K562 (cell line): ENCODE measurements around the gene NPR2. TPM values are rescaled to one million over a fixed set of nuclear protein-coding genes. Genes with fewer than 3 reads are reported as not detected.

Source experiments
- HDAC6 ChIP-seq: IDR thresholded peaks from 2 replicates; pipeline ENCODE4 v1.6.1; 2012; ENCODE audit warnings: low read depth, mild to moderate bottlenecking, control low read depth, inconsistent platforms, low read length, moderate library complexity
- ZNF699 ChIP-seq: fragments of 250-450 bp; sonication (Bioruptor Pico); IDR thresholded peaks from 2 replicates; pipeline ENCODE4 v1.8.0; 2021; ENCODE audit warnings: mild to moderate bottlenecking, moderate library complexity; ENCODE audit not compliant: insufficient replicate concordance
- polyA plus RNA-seq, 8 experiments: library from polyadenylated mRNA; depleted of rRNA in 4 of 8; stranded (reverse) in 5 of 8; unstranded in 3 of 8; fragments of >200 nt; fragmentation: Nextera tagmentation in 2 of 8; fragmentation: Illumina TruSeq in 1 of 8; extraction: Ambion mirVana in 2 of 8; extraction: Trizol in 1 of 8; gene quantifications; 2 replicates each; pipeline versions ENCODE4 v1.2.1 to v1.2.3, GENCODE V29; 2011 to 2014; ENCODE audit warnings: inconsistent platforms in 1 of 8, missing spikeins in 1 of 8
- total RNA-seq, 7 experiments: library from RNA; depleted of rRNA in 6 of 7; stranded (reverse); fragments of >200 nt in 6 of 7; fragmentation: Illumina TruSeq in 2 of 7; extraction: Trizol in 2 of 7; gene quantifications; 2 replicates each; pipeline versions ENCODE4 v1.2.1 to v1.2.3, GENCODE V29; 2011 to 2021; ENCODE audit warnings: low replicate concordance in 1 of 7
- TF ChIP-seq, protein P1 (sequence below): fragments of 200-800 bp; sonication (Bioruptor generic); IDR thresholded peaks from 2 replicates; pipeline ENCODE4 v1.6.1; 2016; ENCODE audit warnings: missing genetic modification characterization, missing compliant biosample characterization
- TF ChIP-seq, protein P2 (sequence below): fragments of 200-800 bp; sonication (Bioruptor generic); IDR thresholded peaks from 2 replicates; pipeline ENCODE4 v1.6.1; 2017; ENCODE audit warnings: missing genetic modification characterization, missing compliant biosample characterization
- TF ChIP-seq, protein P3 (sequence below): fragments of 250-450 bp; sonication (Bioruptor Pico); IDR thresholded peaks from 2 replicates; pipeline ENCODE4 v1.5.0; 2021

Gene NPR2
- total and polyA plus RNA-seq, 9 of the 15 experiments (the other 6 are each of a cell fraction or from before 2014, with no cell fraction given): 2.4 to 12.9 (median 6.0) TPM

DNA sequence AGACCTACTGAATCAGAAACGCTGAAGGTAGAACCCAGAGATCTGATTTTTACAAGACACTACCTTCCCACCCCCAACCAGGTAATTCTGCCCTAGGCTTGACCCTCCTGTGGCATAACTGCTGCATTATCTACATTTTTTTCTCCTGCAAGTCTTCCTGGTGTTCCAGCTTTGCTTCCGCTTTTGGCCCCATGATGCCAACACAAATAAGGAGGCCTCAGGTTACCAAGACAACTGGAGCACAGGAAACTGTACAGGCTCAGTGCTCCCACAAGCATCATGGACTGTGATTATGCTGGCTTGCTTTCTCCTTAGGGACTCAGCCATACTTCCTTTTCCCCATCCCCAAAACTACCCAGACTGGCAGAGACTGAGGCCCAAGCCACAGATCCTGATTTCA, 30.7 kb upstream of the NPR2 start (continued):
- TF ChIP-seq, protein P1, sequence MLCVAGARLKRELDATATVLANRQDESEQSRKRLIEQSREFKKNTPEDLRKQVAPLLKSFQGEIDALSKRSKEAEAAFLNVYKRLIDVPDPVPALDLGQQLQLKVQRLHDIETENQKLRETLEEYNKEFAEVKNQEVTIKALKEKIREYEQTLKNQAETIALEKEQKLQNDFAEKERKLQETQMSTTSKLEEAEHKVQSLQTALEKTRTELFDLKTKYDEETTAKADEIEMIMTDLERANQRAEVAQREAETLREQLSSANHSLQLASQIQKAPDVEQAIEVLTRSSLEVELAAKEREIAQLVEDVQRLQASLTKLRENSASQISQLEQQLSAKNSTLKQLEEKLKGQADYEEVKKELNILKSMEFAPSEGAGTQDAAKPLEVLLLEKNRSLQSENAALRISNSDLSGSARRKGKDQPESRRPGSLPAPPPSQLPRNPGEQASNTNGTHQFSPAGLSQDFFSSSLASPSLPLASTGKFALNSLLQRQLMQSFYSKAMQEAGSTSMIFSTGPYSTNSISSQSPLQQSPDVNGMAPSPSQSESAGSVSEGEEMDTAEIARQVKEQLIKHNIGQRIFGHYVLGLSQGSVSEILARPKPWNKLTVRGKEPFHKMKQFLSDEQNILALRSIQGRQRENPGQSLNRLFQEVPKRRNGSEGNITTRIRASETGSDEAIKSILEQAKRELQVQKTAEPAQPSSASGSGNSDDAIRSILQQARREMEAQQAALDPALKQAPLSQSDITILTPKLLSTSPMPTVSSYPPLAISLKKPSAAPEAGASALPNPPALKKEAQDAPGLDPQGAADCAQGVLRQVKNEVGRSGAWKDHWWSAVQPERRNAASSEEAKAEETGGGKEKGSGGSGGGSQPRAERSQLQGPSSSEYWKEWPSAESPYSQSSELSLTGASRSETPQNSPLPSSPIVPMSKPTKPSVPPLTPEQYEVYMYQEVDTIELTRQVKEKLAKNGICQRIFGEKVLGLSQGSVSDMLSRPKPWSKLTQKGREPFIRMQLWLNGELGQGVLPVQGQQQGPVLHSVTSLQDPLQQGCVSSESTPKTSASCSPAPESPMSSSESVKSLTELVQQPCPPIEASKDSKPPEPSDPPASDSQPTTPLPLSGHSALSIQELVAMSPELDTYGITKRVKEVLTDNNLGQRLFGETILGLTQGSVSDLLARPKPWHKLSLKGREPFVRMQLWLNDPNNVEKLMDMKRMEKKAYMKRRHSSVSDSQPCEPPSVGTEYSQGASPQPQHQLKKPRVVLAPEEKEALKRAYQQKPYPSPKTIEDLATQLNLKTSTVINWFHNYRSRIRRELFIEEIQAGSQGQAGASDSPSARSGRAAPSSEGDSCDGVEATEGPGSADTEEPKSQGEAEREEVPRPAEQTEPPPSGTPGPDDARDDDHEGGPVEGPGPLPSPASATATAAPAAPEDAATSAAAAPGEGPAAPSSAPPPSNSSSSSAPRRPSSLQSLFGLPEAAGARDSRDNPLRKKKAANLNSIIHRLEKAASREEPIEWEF: no peak
- TF ChIP-seq, protein P2, sequence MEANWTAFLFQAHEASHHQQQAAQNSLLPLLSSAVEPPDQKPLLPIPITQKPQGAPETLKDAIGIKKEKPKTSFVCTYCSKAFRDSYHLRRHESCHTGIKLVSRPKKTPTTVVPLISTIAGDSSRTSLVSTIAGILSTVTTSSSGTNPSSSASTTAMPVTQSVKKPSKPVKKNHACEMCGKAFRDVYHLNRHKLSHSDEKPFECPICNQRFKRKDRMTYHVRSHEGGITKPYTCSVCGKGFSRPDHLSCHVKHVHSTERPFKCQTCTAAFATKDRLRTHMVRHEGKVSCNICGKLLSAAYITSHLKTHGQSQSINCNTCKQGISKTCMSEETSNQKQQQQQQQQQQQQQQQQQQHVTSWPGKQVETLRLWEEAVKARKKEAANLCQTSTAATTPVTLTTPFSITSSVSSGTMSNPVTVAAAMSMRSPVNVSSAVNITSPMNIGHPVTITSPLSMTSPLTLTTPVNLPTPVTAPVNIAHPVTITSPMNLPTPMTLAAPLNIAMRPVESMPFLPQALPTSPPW (CRISPR knock-in tag): no peak
- TF ChIP-seq, protein P3, sequence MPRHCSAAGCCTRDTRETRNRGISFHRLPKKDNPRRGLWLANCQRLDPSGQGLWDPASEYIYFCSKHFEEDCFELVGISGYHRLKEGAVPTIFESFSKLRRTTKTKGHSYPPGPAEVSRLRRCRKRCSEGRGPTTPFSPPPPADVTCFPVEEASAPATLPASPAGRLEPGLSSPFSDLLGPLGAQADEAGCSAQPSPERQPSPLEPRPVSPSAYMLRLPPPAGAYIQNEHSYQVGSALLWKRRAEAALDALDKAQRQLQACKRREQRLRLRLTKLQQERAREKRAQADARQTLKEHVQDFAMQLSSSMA: no peak
- TF ChIP-seq ZNF699 (CRISPR knock-in tag) (no peak), HDAC6 (no peak)
- TF ChIP-seq, all 486 proteins: peak for 0
